AG08395 (cell line): ENCODE results near the gene CAPN14.
A peak's percentile ranks its signal among the peaks of the same experiment; 100 is the strongest.

Experiments
- DNase-seq: peaks from one replicate; pipeline ENCODE4 v3.0.0; 2012; ENCODE audit warnings: mixed read lengths, low spot score

CAPN14 gene, protein sequence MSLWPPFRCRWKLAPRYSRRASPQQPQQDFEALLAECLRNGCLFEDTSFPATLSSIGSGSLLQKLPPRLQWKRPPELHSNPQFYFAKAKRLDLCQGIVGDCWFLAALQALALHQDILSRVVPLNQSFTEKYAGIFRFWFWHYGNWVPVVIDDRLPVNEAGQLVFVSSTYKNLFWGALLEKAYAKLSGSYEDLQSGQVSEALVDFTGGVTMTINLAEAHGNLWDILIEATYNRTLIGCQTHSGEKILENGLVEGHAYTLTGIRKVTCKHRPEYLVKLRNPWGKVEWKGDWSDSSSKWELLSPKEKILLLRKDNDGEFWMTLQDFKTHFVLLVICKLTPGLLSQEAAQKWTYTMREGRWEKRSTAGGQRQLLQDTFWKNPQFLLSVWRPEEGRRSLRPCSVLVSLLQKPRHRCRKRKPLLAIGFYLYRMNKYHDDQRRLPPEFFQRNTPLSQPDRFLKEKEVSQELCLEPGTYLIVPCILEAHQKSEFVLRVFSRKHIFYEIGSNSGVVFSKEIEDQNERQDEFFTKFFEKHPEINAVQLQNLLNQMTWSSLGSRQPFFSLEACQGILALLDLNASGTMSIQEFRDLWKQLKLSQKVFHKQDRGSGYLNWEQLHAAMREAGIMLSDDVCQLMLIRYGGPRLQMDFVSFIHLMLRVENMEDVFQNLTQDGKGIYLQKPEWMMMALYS

GRCh38 chr2:31217465-31218200 lies at the start of gene CAPN14:
Gene CAPN14 (minus strand): TSS chr2:31217515. CDS start chr2:31205447, 12,068 bp downstream.
- DNase-seq, result no peak

GRCh38 chr2:31266804-31267203 lies 49.5 kb upstream of the CAPN14 start:
- DNase-seq, result no peak

DNA sequence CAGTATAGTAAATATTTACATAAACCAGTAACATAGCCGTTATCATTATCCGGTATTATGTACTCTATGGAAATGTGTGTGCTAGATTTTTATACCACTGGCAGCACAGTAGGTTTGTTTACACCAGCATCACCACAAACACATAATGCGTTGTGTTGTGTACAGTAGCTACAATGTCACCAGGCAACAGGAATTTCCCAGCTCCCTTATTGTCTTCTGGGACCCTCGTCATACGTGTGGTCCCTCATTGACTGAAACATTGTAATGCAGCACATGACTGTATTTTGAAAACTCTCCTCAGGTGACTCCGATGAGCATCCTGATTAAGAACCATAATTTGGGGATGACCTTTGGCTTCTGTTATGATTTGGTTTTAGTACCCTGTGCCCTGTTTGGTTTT lies 47.9 kb upstream of the CAPN14 start:
- no peak for DNase-seq

- DNase-seq, result no peak
Observed at GRCh38 chr2:31263636-31264190, 46.4 kb upstream of the CAPN14 start.

DNA sequence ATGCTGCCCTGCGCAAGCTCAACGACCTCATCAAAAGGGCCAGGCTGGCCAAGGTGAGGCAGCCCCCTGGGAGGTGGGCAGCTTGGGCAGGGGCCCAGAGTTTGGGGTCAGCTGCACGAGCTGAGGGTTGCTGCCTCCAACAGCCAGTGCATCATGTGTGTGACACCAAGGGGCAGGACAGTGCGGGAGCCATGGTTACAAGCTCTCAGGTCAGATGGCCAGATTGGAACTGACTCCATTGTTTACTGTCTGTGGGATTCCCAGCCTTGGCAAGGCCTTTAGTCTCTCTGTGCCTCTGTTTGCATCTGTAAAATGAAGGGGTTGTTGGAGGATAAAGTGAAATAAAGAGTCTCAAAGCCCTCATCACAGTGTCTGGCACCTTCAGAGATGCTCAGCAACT lies 43.6 kb upstream of the CAPN14 start:
- DNase-seq, result no peak

DNA sequence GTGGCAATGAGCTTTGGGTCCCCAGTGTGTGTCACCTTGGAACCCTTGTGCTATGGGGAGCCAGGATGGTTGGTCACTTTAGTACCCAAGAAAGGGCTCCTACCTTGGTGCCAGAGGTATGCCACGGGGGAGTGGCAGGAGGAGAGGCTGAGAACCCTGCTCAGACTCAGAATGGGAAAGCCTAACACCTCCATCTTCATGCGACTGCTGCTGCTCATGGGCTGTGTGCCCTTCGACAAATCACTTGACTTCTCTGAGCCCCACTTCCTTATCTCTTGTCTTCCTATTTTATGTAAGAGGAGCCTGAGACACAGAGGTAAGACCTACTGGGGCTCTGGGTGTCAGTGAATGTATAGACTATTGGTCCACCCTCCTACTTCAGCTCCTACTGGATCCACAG lies 41.8 kb upstream of the CAPN14 start:
- DNase-seq, result no peak

DNA sequence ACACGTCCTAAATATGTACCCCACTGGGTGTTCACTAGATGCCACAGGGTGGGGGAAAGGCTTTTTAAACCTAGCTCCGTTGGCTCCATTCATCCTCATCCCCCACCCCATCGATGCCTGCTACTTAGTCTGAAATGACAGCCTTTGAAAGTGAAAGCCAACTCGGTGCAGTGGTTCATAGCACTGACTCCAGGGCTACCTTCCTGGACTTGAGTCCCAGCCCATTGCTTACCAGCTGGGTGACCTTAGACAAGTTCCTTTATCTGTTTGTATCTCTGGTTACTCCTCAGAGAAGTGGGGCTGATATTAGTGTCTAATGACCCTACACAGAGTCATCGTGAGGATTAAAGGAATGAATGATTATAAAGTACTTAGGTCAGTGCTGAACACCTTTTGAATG lies 41.0 kb upstream of the CAPN14 start:
- no peak for DNase-seq

DNA sequence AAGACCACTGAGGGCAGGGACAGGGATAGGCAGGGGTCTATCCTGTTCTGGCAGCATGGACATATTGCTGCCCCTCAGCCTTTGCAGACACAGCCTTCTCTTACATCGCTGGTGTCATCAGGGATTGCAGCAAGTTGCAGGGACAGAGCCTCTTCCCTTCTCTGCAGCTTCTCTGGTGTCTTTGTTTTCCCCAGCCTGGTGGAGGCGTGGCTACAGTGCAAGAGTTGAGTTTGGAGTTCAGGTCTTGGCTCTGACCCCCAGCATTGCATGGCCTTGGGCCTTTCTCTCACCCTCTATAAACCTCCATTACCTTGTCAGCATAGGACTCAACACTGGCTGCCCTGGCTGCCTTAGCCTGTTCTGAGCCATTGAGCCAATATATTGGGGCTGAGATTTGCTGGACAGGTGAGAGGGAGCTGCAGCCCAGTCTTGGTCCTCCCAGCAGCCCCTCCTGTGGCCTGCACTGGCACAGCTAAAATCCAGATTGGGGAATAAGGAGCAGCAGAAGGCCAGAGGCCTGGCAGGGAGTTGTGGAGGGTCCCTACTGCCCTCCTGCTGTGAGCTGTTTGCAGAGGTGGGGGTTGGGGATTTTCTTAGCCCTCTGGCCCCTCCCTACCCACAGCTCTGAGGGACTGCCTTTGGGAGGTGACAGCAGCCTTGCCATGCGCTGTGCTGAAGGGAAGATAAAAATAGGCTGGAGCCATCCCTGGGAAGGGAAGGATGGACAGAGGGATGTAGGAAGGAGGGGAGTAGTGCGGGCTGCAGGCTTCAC lies 39.5 kb upstream of the CAPN14 start:
- DNase-seq, result no peak

DNA sequence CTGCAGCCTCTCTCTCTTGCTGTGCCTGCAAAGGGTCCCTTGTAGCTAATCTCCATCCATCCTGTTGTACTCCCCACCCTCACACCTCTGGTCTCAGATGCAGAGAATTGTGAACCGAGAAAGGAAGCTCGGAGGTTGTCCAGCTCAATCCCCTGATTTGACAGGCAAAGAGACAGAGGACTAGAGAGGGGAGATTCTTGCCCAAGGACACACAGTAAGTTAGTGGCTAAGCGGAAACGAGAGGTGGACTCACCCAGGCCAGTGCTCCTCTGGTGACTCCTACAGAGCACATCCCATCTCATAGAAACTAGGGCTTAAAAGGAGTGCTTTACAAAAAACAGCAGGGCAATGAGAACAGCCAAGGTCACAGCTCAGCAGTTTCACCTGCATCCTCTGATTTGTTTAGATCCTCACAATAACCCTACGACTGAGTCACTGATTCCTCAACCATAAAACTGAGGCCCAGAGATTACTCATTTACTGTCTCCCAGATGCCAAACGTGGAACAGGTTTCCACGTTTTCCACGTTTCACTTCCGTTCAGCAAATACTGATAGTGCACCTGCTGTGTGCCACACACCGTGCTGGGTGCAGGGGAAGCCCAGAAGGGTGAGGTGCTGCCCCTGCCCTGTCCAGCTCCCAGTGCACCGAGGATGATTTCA lies 38.7 kb upstream of the CAPN14 start:
- DNase-seq, result no peak

DNA sequence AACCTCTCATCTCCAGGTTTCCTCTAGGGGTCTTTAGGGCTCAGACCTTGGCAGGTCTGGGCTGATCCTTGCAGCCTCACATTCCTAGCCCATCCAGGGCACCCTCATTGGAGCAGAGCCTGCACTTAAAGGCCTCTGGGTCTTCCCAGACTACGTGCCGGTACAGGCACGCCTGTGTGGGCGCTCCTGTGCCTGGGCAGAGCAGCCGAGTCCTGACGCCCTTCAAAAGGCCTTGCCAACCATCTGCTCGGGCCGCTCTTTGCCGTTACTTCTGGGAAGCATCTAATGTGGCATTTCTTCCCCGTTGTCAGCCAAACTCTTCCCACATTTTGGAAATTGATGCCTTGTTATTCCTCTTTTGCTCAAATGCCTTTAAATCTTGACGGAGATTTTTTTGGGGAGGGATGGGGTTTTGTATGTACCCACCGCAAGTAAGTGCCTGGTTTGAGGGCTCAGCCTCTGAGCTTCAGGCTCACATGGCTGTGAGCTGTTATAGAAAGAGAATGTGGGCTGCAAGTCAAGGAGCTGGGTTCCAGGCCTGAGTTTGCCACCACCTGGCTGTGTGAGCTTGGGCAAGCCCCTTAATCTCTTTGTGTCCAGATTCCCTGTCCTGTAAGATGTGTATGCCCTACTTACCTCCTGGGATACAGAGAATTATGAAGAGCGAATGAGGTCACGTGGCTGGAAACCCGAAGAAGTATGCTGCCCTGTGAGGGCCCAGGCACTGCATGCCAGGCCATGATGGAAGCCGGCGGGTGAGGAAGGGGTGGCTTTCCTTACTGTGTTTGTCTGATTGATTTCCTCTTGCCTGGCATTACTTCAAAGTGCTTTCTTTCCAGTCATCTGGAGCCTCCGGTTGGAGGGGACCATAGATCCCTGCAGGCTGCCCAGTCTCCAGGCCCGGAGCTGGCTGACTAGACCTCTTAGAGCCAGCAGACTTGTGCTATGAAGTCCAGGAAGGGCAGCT lies 37.2 kb upstream of the CAPN14 start:
- no peak for DNase-seq

DNA sequence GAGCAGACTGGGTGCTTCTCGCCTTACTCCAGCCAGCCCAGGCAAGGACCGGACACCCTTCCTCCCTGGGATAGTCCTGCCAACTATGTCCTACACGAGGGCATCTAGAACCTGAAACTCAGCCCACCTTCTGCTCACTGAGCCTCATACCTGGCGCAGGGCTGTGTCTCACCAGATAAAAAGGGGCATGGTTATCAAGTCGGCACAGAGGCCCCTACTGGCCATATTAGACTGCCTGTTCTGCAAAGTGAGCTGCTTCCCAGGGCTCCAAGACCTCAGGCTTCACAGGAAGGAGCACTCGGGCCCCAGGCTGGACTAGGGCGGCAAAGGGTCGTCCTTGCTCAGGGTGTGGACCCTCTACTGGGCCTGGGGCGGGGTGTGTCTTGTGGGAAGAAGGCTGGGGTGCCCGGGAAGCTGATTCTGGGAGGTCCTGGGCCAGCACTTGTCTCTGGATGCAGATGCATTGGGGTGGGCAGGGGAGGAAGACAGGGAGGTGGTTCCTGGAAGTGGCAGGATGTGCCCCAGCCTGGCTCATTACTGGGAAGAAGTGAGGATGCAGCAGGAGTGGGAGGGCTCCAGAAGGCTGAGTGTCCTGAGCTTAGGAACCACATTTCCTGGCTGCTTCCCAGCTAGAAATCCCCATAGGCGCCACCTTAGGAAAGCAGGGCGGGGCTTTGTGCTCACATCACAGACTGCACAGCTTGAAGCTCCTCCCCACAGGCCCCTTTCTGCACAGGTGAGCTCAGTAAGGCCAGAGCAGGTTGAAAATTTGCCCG lies 36.2 kb upstream of the CAPN14 start:
- DNase-seq, result no peak

DNA sequence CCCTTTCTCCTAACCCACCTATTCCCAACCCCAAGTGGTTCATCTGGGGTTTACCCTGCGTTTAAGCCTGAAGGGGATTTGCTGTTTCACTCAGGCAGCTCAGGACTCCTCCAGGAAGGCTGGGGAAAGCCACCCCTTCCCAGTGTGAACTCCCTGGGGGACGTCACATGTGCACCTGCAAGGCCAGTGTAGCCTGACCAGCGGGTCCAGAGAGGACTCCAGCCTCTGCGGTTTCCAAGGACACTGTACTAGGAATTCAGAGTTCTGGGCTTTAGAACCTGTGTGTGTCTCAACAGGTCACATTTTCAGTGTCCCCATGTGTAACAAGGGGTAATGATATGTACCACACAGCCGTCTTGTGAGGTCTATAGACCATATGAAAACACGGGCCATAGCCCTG lies 34.5 kb upstream of the CAPN14 start:
- no peak for DNase-seq

GRCh38 chr2:31251018-31251417 lies 33.7 kb upstream of the CAPN14 start:
- DNase-seq, result no peak

GRCh38 chr2:31249009-31249690 lies 31.8 kb upstream of the CAPN14 start:
- no peak for DNase-seq

DNA sequence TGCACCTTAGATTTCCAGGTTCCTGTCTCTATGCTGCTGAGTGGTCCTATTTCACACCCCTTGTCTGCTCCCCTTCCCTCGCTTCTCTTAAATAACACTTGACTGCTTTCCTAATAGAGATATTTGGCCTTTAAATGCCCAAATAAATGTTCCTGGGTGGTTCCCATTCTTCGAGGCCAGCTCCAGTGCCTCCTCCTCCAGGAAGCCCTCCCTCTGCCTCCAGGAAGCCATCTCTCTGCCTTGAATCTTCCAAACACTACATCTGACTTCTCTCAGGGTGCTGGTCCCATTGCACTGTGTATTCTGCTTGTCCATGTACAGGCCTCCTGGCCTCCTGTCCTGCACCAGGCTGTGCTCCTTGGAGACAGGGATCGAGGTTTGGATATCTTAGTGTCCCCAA lies 30.8 kb upstream of the CAPN14 start:
- no peak for DNase-seq

DNA sequence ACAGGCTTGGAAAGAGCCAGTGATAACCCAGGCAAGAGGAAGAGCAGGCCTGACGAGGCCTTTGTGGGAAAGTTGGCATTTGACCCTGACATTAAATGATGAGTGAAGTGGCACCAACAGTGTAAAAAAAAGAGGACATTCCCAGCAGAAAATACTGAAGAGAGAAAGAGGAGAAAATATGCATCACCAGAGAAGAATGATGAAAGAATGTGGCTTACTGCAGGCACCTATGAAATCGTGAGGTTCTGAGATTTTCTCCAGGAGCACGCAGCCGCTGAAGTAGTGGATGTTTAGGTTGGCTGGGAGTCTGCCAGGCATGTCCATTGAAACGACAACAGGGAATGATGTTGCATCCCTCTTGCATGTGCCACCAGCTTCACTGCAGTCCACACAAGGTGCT lies 30.4 kb upstream of the CAPN14 start:
- DNase-seq, result no peak

DNA sequence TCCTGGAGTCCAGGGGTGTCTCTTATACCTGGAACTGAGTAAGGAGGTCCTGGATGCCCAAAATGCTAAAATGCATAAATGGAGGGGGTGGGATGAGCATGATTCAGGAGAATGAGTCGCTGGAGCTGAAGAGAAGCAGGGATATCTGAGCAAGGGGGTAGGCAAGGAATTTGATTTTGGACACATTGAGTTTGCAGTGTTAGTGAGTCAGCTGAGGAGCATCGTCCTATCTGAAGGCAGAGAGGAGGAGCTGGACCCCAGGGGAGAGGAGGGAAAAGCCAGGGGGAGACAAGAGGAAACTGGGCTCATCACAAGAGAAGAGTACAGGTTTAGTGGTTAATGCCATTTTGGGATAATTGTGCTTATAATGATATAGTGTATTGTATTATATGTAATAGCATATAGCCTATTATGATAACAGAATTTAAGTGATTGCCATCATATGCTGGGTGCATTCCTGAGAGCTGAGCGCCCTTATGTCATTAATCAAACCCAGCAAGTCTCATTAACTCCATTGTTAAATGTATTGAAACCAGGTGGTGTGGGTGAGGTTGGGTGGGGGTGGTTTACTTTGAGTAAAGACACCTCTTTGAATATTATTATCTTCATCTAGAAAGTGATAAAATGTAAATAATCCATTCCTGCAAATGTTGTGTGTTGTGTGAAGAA lies 29.0 kb upstream of the CAPN14 start:
- DNase-seq, result peak; percentile 31

- no peak for DNase-seq
Observed at GRCh38 chr2:31244101-31244500, 26.8 kb upstream of the CAPN14 start.
